ENCODE data around the gene ANGPTL8. TPM values are rescaled to one million over a fixed set of nuclear protein-coding genes. Genes with fewer than 3 reads are reported as not detected.

The ANGPTL8 gene
- total and polyA plus RNA-seq, 2 of the 13 experiments (the other 11 are each of a cell fraction or from before 2014, with no cell fraction given): 27.3 to 243 TPM

DNA sequence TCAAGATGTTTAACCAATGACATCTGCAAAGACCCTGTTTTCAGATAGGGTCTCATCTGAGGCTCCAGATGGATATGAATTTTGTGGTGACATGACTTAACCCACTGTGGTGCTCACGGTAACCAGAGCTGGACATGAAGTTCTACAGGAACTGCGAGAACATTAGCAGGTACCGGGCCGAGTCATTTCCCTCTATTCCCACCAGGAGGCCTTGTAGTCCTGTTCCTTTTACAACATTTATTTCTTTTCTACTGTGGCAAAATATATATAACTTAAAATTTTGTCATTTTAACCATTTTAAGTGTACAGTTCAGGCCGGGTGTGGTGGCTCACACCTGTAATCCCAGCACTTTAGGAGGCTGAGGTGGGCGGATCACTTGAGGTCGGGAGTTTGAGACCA lies 48.9 kb downstream of the ANGPTL8 start:
- peak; percentile 15 for FAIRE-seq
- no TSS peak for BruUV-seq (replicated peaks)
- no peaks in the 10 kb centered on the region for H3K79me2 ChIP-seq (ENCODE audit: insufficient read depth, low read length)
- intact Hi-C loops (cut with micrococcal nuclease; ENCODE audit: unreplicated experiment): no loop called here
- DNase-seq (ENCODE audit: low spot score): no peak
- no peaks in the 10 kb centered on the region; a peak in 1 of 5 replicates for H3K27me3 ChIP-seq (ENCODE audit: control insufficient read depth in 1 of 2, insufficient read depth in 2 of 2, low read length in 2 of 2)
- ChIA-PET POLR2A (no interaction called here), CTCF (ENCODE audit: low intra/inter-chr PET ratio, low total read pairs) (interaction anchor here (0.9 kb wide), 1 partner anchor 299 kb away, joined by 3 read pairs; no protein-coding TSS in a partner anchor)
- H3K9me3 ChIP-seq (ENCODE audit: low read length): no peaks in the 10 kb centered on the region
- no peaks in the 10 kb centered on the region for H4K20me1 ChIP-seq (ENCODE audit: insufficient read depth, low read length)
- peak; percentile 69 for ATAC-seq
- H3K4me3 ChIP-seq (replicated peaks in 1 of 3; ENCODE audit: insufficient read depth in 1 of 3, low read depth in 2 of 3, low read length in 3 of 3): no peak overlapping the region
- H2AFZ ChIP-seq (ENCODE audit: low read length): no peak overlapping the region
- WGBS (ENCODE audit: low lambda C conversion rate): 35% methylated on average over 7 of the region's 7 CpGs
- no peaks in the 10 kb centered on the region for H3K36me3 ChIP-seq (replicated peaks in 1 of 2; ENCODE audit: control insufficient read depth in 1 of 2, insufficient read depth in 2 of 2, low read length in 2 of 2)
- peak overlapping the region; percentile 74; the same call in 1 of the 2 replicates for H3K4me2 ChIP-seq (ENCODE audit: low read depth, low read length)
- no peak overlapping the region for H3K27ac ChIP-seq (ENCODE audit: extremely low read length, insufficient read depth, low read length)
- peaks cover 41% of the 10 kb centered on the region for H3K4me1 ChIP-seq (ENCODE audit: insufficient read depth, low read length)
- H3K9ac ChIP-seq (ENCODE audit: insufficient read depth, low read depth, low read length): no peak overlapping the region
- in situ Hi-C loops (cut with HindIII; ENCODE audit: extremely low pct_ligation_motif_present, low pct_unique_long_range_greater_than_20kb): loop anchor here (10.0 kb wide), 1 partner anchor 166 kb away; no protein-coding TSS in a partner anchor
- TF ChIP-seq, protein P1, sequence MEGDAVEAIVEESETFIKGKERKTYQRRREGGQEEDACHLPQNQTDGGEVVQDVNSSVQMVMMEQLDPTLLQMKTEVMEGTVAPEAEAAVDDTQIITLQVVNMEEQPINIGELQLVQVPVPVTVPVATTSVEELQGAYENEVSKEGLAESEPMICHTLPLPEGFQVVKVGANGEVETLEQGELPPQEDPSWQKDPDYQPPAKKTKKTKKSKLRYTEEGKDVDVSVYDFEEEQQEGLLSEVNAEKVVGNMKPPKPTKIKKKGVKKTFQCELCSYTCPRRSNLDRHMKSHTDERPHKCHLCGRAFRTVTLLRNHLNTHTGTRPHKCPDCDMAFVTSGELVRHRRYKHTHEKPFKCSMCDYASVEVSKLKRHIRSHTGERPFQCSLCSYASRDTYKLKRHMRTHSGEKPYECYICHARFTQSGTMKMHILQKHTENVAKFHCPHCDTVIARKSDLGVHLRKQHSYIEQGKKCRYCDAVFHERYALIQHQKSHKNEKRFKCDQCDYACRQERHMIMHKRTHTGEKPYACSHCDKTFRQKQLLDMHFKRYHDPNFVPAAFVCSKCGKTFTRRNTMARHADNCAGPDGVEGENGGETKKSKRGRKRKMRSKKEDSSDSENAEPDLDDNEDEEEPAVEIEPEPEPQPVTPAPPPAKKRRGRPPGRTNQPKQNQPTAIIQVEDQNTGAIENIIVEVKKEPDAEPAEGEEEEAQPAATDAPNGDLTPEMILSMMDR (CRISPR knock-in tag; IDR thresholded peaks at IDR 0.05): peak; percentile 38
- TF ChIP-seq STAG1 (CRISPR knock-in tag; IDR thresholded peaks at IDR 0.05) (peak; percentile 44), SMC3 (IDR thresholded peaks at IDR 0.05; ENCODE audit: low read length) (peak; percentile 13; the same call in 1 of the 2 replicates), KLF16 (CRISPR knock-in tag; IDR thresholded peaks at IDR 0.05) (no peak), ZBTB42 (CRISPR knock-in tag; IDR thresholded peaks at IDR 0.05) (no peak)
- TF ChIP-seq, protein P2, sequence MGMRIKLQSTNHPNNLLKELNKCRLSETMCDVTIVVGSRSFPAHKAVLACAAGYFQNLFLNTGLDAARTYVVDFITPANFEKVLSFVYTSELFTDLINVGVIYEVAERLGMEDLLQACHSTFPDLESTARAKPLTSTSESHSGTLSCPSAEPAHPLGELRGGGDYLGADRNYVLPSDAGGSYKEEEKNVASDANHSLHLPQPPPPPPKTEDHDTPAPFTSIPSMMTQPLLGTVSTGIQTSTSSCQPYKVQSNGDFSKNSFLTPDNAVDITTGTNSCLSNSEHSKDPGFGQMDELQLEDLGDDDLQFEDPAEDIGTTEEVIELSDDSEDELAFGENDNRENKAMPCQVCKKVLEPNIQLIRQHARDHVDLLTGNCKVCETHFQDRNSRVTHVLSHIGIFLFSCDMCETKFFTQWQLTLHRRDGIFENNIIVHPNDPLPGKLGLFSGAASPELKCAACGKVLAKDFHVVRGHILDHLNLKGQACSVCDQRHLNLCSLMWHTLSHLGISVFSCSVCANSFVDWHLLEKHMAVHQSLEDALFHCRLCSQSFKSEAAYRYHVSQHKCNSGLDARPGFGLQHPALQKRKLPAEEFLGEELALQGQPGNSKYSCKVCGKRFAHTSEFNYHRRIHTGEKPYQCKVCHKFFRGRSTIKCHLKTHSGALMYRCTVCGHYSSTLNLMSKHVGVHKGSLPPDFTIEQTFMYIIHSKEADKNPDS (CRISPR knock-in tag; IDR thresholded peaks at IDR 0.05): no peak

Measured in HepG2 (cell line).